ENCODE results near the gene CBX1. TPM values are rescaled to one million over a fixed set of nuclear protein-coding genes. Genes with fewer than 3 reads are reported as not detected.
A peak's percentile ranks its signal among the peaks of the same experiment; 100 is the strongest.

The CBX1 gene
- total and polyA plus RNA-seq, 10 of the 15 experiments (the other 5 are each of a cell fraction or from before 2014, with no cell fraction given), result 11.8 to 99.2 (median 43.5) TPM

DNA sequence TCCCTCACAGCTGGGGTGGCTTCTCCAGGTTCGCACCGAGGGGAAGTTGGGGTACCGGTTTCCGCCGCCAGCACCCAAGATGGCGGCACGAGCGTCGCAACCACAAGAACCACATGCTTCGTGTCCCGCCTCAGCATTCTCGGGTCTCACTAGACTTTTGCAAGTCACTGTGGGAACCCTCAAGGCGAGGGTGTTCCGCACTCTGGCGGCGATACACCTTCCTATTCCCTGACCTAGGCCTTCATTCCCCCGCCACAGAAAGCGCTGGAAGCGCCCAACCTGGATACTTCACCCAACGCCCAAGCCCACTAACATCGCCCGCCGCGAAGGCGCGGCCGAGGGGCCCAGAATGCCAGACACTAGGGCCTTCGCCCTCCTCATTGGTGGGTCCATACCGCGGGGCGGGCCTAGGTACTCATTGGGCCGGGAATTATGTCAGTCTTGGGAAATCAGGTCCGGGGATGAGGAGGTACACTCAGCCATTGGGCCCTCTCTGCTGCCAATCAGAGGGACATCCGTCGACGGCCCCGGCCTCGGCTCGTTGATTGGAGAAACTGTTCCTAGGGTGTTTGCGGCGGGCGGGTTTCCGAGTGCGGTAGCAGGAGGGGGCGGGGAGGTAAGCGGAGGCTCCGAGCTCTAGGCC, 53.4 kb downstream of the CBX1 start, which contains the start of gene NFE2L1 (continued):
- TF ChIP-seq EGR1 (IDR thresholded peaks at IDR 0.05; ENCODE audit: borderline replicate concordance in 1 of 2, low read depth in 2 of 2, low read length in 2 of 2) (no peak), RAD51 (IDR thresholded peaks at IDR 0.05) (peak; percentile 81), HDGF (IDR thresholded peaks at IDR 0.05) (peak; percentile 72; the same call in 1 of the 2 replicates), IKZF2 (IDR thresholded peaks at IDR 0.05) (peak in 1 of 2 experiments; percentile 78; a peak in 2 of 4 replicates), ATF7 (IDR thresholded peaks at IDR 0.05; ENCODE audit: low read depth) (peak; percentile 56), BACH1 (IDR thresholded peaks at IDR 0.05; ENCODE audit: borderline replicate concordance) (0 out of 2 replicates have a peak, but pooled peaks have one; percentile 82), SMAD5 (IDR thresholded peaks at IDR 0.05; ENCODE audit: low read depth) (peak; percentile 31; the same call in 1 of the 2 replicates), EZH2 (IDR thresholded peaks at IDR 0.05; ENCODE audit: borderline replicate concordance, control insufficient read depth, low read depth, low read length) (no peak), SREBF1 (IDR thresholded peaks at IDR 0.05; ENCODE audit: low read length) (no peak), ZNF217 (IDR thresholded peaks at IDR 0.05) (no peak)

DNA sequence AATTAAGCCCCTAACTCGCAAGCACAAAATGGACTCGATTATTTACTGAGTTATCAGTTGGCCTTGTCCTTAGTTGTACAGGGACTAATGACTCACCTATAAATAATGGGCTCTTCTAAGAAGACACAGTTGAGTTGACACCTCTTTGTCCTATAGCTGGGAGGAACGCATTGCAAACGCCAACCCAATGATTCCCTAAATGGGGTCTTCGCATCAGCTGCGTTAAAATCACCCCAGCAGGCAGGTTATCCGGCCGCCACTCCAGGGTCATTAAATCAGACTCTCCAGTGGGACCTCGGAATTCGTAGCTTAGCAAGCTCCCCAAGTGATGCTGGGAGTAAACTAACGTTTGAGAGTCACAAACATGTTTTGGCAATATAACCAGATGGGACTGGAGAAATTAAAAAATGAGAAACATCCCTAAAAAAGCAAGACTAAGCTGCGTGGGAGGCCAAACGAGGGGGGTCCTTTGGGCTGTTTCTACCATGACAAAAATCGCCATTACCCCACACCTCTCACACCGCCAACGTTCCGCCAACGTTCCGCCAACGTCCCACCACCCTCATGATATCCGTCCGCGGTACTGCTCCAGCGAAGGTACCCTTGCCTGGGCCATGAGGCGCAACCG, 54.1 kb downstream of the CBX1 start:
- BruUV-seq (replicated peaks), result TSS peak; percentile 92
- SMC1A ChIA-PET (ENCODE audit: uncharacterized antibody, unreplicated experiment), result interaction anchor here (0.6 to 5.8 kb wide), 12 partner anchors 9 to 75 kb away, joined by 3 to 39 read pairs (median 4); no protein-coding TSS in a partner anchor
- TF ChIP-seq RB1 (IDR thresholded peaks at IDR 0.05; ENCODE audit: borderline replicate concordance) (no peak), RBBP5 (conservative IDR thresholded peaks at IDR 0.05) (no peak), DPF2 (IDR thresholded peaks at IDR 0.05) (no peak), RELB (IDR thresholded peaks at IDR 0.05; ENCODE audit: low read depth) (no peak), HDGF (IDR thresholded peaks at IDR 0.05) (no peak), MTA3 (IDR thresholded peaks at IDR 0.05; ENCODE audit: borderline replicate concordance, low read length) (no peak), NFYB (IDR thresholded peaks at IDR 0.05; ENCODE audit: insufficient read depth, low read depth, low read length) (no peak)
- TF ChIP-seq, protein P1, sequence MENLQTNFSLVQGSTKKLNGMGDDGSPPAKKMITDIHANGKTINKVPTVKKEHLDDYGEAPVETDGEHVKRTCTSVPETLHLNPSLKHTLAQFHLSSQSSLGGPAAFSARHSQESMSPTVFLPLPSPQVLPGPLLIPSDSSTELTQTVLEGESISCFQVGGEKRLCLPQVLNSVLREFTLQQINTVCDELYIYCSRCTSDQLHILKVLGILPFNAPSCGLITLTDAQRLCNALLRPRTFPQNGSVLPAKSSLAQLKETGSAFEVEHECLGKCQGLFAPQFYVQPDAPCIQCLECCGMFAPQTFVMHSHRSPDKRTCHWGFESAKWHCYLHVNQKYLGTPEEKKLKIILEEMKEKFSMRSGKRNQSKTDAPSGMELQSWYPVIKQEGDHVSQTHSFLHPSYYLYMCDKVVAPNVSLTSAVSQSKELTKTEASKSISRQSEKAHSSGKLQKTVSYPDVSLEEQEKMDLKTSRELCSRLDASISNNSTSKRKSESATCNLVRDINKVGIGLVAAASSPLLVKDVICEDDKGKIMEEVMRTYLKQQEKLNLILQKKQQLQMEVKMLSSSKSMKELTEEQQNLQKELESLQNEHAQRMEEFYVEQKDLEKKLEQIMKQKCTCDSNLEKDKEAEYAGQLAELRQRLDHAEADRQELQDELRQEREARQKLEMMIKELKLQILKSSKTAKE (IDR thresholded peaks at IDR 0.05; ENCODE audit: low read depth, poor library complexity, severe bottlenecking), result no peak

More for the DNA sequence above, 54.1 kb downstream of the CBX1 start:
- H3K9ac ChIP-seq (ENCODE audit: control insufficient read depth, insufficient read depth, low read length), result peak overlapping the region; percentile 92
- H3K27ac ChIP-seq (ENCODE audit: control insufficient read depth, insufficient read depth), result peak overlapping the region; percentile 93
- in situ Hi-C loops (cut with MboI) (no loop called here), intact Hi-C loops (cut with micrococcal nuclease; ENCODE audit: unreplicated experiment) (no loop called here)
- peaks cover 12% of the 10 kb centered on the region; the same call in 1 of the 2 replicates for H3K4me1 ChIP-seq (ENCODE audit: control insufficient read depth, insufficient read depth, low read length)
- WGBS (ENCODE audit: insufficient coverage, insufficient replicate concordance, low lambda C conversion rate, missing lambda C conversion rate), result 1% methylated on average over 26 of the region's 26 CpGs
- ATAC-seq, result no peak
- H3K36me3 ChIP-seq (ENCODE audit: control insufficient read depth in 2 of 2, insufficient read depth in 2 of 2, low read length in 1 of 2), result peaks cover 2 to 16% of the 10 kb centered on the region in 2 experiments; a peak in 2 of 4 replicates
- no peak for DNase-seq (ENCODE audit: low read depth, low spot score)
- H3K27me3 ChIP-seq (replicated peaks in 1 of 2; ENCODE audit: control insufficient read depth in 2 of 2, insufficient read depth in 2 of 2, low read length in 1 of 2), result no peaks in the 10 kb centered on the region
- CTCF ChIA-PET, result interaction anchor here (0.9 to 9.0 kb wide), 13 partner anchors 9 to 76 kb away, joined by 3 to 87 read pairs (median 5); partner anchors contain the start of genes CDK5RAP3 and COPZ2
- peak overlapping the region; percentile 94 for H2AFZ ChIP-seq (ENCODE audit: control insufficient read depth, low read depth, low read length)
- RAD21 ChIA-PET (ENCODE audit: unreplicated experiment), result interaction anchor here (0.7 to 5.8 kb wide), 9 partner anchors 8 to 546 kb away, joined by 3 to 47 read pairs (median 5); partner anchors contain the start of genes CDK5RAP3, COPZ2 and SNX11
- FAIRE-seq, result no peak
- H3K4me2 ChIP-seq (ENCODE audit: control insufficient read depth, insufficient read depth), result peak overlapping the region; percentile 91
- peaks cover 55% of the 10 kb centered on the region for H3K79me2 ChIP-seq (ENCODE audit: control insufficient read depth, insufficient read depth, low read length)
- POLR2A ChIA-PET, result interaction anchor here (0.7 to 4.8 kb wide), 14 partner anchors 8 to 530 kb away, joined by 3 to 29 read pairs (median 4); partner anchors contain the start of gene CDK5RAP3
- peak overlapping the region; percentile 84 for H3K4me3 ChIP-seq
- H3K9me3 ChIP-seq (replicated peaks; ENCODE audit: control insufficient read depth, insufficient read depth, low read length), result no peaks in the 10 kb centered on the region
- 0 out of 2 replicates have a peak, but pooled peaks cover 4% of the 10 kb centered on the region for H4K20me1 ChIP-seq (ENCODE audit: control insufficient read depth, insufficient read depth)
